SKM-1 (cell line): ENCODE measurements around the gene RBBP4.
"Not testable (repeated sequence)": the region's sequence is repeated elsewhere in the genome, so short reads cannot be mapped to it uniquely, and the experiment has no call there.

ENCODE experiments used
- DNase-seq: peaks from one replicate; lab custom pipeline; 2025; ENCODE audit not compliant: unreplicated experiment; lab: John Stamatoyannopoulos, UW

RBBP4 gene

GRCh38 chr1:32693455-32694174 is 42.6 kb downstream of the RBBP4 start:
- DNase-seq = no peak

- DNase-seq = no peak
These were observed 44.3 kb downstream of the RBBP4 start for GRCh38 chr1:32695098-32695904.

GRCh38 chr1:32696041-32696440 is 45.0 kb downstream of the RBBP4 start:
- no peak for DNase-seq

- not testable (repeated sequence) for DNase-seq
These were observed 46.0 kb downstream of the RBBP4 start for GRCh38 chr1:32696996-32697395.

- DNase-seq = no peak
These were observed 50.5 kb downstream of the RBBP4 start for GRCh38 chr1:32701421-32701911.

GRCh38 chr1:32701951-32702598 is 51.1 kb downstream of the RBBP4 start:
- DNase-seq = no peak

- no peak for DNase-seq
These were observed 51.8 kb downstream of the RBBP4 start, which contains the start of gene SYNC for GRCh38 chr1:32702599-32703478. Gene SYNC (minus strand): TSS chr1:32702770. CDS start chr1:32702660, 110 bp downstream.

- DNase-seq = no peak
These were observed 52.7 kb downstream of the RBBP4 start for GRCh38 chr1:32703479-32704291.

GRCh38 chr1:32705516-32705915 is 54.5 kb downstream of the RBBP4 start:
- no peak for DNase-seq

- DNase-seq = no peak
These were observed 55.5 kb downstream of the RBBP4 start for GRCh38 chr1:32706491-32706890.

- DNase-seq = no peak
These were observed 58.1 kb downstream of the RBBP4 start for GRCh38 chr1:32709075-32709474.

GRCh38 chr1:32709476-32709875 is 58.5 kb downstream of the RBBP4 start:
- DNase-seq = no peak

GRCh38 chr1:32711221-32711620 is 60.2 kb downstream of the RBBP4 start:
- DNase-seq = peak; percentile 36

GRCh38 chr1:32713081-32713480 is 62.1 kb downstream of the RBBP4 start:
- DNase-seq = no peak

- no peak for DNase-seq
These were observed 63.3 kb downstream of the RBBP4 start for GRCh38 chr1:32714277-32714676.

- no peak for DNase-seq
These were observed 64.9 kb downstream of the RBBP4 start for GRCh38 chr1:32715901-32716311.

- DNase-seq = peak; percentile 23
These were observed 65.5 kb downstream of the RBBP4 start for GRCh38 chr1:32716312-32717148.

- DNase-seq = no peak
These were observed 66.5 kb downstream of the RBBP4 start for GRCh38 chr1:32717503-32717902.

GRCh38 chr1:32718036-32718435 is 67.0 kb downstream of the RBBP4 start:
- DNase-seq = no peak
